Measurements from ENCODE around the gene MYG1. TPM values are rescaled to one million over a fixed set of nuclear protein-coding genes. Genes with fewer than 3 reads are reported as not detected.
"Not testable (repeated sequence)": the region's sequence is repeated elsewhere in the genome, so short reads cannot be mapped to it uniquely, and the experiment has no call there.

MYG1 gene
- total RNA-seq, 1 donor from 2014 or later: 53.2 TPM

- intact Hi-C loops (cut with micrococcal nuclease): loop anchor here (2.0 kb wide), 1 partner anchor 27 kb away; no protein-coding TSS in a partner anchor
Measured at GRCh38 chr12:53325511-53326061, 26.1 kb downstream of the MYG1 start.

GRCh38 chr12:53326460-53327185, 27.1 kb downstream of the MYG1 start:
- intact Hi-C loops (cut with micrococcal nuclease): no loop called here

DNA sequence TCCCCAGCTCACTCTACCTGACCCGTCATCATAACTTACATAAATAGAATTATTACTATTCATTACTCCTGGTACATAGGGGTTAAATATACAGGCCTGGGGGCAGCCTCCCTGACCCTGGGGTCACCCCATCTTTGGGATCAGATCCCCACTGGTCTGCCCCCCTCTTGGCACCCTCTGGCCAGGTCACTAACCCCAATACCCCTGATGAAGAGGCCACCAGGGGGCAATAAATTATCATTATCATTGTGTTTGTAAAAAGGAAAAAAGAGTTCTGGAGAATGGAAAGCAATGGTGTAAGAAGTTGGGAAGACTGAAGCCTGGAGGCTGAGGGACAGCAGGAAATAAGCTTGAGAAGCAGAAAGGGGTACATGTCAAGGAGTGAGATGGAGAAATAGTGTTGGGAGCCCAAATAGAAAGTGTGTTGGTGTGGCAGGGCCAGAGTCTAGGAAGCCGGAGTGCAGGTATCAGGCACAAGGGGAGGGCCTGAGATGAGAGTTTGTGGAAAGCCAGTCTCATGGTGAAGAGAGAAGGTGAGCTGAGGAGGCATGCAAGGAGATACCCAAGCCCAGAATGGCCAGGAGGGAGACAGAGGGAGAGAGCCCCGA, 28.0 kb downstream of the MYG1 start:
- intact Hi-C loops (cut with micrococcal nuclease): no loop called here

DNA sequence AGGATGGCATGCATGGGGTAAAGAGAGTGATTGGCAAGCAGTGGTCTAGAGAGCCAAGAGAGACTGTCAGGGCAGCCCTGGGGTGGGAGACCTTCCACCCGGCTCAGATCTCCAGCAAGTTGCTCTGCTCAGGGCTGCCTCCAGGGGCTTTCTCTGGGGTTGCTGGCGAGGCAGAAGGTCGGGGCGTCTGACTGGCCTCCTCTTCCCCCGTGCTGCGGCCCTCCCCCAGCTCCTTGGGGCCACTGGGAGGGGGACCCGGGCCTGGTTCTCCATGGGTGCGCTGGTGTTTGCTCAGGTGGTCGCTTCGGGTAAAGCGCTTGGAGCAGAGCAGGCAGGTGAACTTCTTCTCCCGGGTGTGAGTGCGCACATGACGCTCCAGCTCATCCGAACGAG, 28.5 kb downstream of the MYG1 start:
- intact Hi-C loops (cut with micrococcal nuclease): no loop called here

GRCh38 chr12:53330671-53331070, 31.2 kb downstream of the MYG1 start:
- intact Hi-C loops (cut with micrococcal nuclease): no loop called here

DNA sequence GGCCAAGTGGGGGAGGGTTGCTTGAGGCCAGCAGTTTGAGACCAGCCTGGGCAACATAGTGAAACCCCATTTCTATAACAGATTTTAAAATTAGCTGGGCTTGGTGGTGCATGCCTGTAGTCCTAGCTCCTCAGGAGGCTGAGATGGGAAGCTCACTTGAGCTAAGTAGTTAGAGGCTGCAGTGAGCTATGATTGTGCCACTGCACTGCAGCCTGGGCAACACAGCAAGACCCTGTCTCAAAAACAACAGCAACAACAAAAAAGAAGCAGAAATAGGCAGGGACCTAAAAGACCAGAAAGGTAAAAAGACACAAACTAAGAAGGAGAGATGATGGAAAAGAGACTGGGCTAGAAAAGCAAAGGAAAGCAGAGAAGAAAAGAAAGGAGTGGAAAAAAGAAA, 32.8 kb downstream of the MYG1 start:
- intact Hi-C loops (cut with micrococcal nuclease): not testable (repeated sequence)

- intact Hi-C loops (cut with micrococcal nuclease): no loop called here
Measured at GRCh38 chr12:53332744-53333143, 33.2 kb downstream of the MYG1 start.

- intact Hi-C loops (cut with micrococcal nuclease): no loop called here
Measured at GRCh38 chr12:53333289-53333688, 33.8 kb downstream of the MYG1 start.

- intact Hi-C loops (cut with micrococcal nuclease): no loop called here
Measured at GRCh38 chr12:53333845-53334244, 34.4 kb downstream of the MYG1 start.

DNA sequence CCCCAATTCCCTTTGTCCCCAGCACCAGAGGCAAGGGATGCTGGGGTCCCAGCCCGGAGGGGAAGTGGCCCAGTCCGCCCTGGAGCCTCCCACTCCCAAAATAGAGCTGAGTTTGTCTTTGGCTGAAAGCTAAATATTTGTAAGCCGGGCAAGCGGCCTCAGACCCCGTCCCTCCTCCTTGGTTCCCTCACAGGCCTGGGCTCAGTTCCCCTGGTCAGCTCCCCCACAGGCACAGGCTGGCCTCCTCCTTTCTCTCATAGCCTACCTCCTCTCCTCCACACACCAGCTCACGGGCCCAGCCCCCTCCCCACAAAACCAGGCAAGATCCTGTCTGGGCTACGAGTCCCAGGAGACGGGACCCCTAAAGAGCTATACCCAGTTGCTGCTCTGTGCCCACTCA, 35.3 kb downstream of the MYG1 start:
- intact Hi-C loops (cut with micrococcal nuclease): no loop called here

DNA sequence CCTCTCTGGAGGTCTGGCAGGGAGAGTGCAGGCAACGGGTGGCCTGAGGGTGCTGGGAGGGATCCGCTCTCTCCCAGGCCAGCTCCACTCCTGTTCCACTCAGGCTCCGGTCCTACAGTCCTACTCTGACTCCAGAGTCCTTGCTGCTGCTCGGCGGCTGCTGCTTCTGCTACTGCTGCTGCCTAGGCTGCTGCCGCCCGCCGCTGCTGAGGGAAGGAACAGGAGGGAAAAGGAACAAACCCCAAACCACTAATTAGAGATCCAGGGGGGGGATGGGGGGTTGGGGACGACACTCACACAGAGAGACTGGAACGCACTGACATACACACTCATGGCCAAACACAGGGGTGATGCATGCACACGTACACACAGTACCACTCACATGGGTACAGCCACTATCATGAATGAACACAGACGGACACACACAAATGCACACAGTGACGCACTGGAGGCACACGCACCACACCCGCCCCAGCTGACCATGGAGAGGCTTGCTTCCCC, 36.7 kb downstream of the MYG1 start, which contains the start of gene SP7:
SP7 (minus strand) TSS at position 174 of the 501 bp plus-strand sequence. CDS start 708 bp downstream, outside the sequence.
- intact Hi-C loops (cut with micrococcal nuclease): no loop called here

DNA sequence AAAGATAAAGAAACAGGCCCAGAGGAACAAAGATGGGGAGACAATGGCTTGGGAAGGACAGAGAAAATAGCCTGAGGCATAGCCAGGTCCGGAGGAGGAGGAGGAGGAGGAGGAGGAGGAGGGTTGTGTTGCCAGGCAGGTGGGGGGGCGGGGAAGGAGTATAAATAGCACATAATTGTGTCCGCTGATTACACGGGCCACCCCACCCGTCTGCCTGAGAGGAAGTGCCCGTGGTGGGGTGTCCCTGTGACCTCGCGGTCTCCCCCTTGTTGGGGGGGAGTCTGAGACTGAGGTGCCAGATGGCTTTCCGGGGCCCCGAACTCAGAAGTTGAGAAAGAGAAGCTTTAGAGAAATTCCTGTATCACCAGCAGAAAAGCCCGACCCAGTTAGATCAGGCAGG, 38.5 kb downstream of the MYG1 start:
- intact Hi-C loops (cut with micrococcal nuclease): no loop called here

DNA sequence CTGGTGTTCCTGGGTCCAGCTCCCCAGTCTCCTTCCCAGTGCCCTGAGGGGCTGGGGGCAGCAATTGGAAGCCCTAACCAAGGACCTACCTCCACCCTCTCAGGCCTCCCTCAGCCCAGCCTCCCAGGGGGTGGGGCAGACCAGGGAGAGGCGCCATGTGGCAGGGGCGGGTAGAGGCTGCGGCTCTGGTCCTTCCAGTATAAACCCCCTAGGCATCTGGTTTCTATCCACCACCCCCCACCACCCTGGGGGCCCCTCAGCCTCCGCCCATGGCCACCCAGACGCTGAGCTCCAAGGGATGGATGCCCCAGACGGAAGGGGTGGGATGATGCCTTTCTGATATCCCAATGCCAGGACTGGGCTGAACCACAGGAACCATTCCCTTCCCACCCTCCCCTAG, 39.4 kb downstream of the MYG1 start:
- intact Hi-C loops (cut with micrococcal nuclease): no loop called here

DNA sequence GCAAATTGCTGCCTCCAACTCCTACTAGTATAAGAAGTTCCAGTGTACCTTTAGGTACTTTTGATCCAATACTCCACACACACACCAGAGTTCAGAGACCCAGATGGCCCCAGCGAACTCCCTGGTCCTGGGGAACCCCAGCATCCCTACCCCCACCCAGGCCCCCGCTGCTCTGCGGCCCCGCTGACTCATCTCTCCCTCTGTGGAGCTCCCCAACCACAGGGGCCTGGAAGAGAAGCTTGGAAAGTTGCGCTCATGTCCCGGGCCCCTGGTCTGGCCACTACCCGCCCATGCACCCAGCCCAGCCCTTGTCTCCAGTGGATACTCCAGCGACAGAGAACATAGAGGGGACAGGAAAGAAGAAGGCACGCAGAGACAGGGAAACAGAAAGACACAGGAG, 40.9 kb downstream of the MYG1 start:
- intact Hi-C loops (cut with micrococcal nuclease): no loop called here

GRCh38 chr12:53343449-53343848, 44.0 kb downstream of the MYG1 start:
- intact Hi-C loops (cut with micrococcal nuclease): no loop called here

GRCh38 chr12:53343969-53344368, 44.5 kb downstream of the MYG1 start:
- intact Hi-C loops (cut with micrococcal nuclease): loop anchor here (2.0 kb wide), 1 partner anchor 77 kb away; no protein-coding TSS in a partner anchor

DNA sequence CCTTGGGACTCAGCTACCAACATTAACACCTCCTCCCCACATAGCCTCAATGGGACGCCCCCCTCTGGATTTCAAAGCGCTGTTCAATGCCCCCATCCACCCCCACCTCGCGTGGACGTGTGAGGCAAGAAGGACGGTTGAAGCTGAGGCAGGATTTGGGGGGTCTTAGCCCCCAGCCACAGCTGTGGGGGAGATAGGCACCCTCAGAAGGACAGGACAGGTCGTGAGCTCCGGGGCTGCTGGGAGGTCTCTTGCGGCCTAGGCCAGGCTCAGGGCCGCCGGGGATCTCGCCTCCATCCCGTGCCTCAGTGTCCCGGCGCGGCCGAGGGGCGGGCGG, 45.0 kb downstream of the MYG1 start:
- intact Hi-C loops (cut with micrococcal nuclease): loop anchor here (2.0 kb wide), 1 partner anchor 76 kb away; no protein-coding TSS in a partner anchor

DNA sequence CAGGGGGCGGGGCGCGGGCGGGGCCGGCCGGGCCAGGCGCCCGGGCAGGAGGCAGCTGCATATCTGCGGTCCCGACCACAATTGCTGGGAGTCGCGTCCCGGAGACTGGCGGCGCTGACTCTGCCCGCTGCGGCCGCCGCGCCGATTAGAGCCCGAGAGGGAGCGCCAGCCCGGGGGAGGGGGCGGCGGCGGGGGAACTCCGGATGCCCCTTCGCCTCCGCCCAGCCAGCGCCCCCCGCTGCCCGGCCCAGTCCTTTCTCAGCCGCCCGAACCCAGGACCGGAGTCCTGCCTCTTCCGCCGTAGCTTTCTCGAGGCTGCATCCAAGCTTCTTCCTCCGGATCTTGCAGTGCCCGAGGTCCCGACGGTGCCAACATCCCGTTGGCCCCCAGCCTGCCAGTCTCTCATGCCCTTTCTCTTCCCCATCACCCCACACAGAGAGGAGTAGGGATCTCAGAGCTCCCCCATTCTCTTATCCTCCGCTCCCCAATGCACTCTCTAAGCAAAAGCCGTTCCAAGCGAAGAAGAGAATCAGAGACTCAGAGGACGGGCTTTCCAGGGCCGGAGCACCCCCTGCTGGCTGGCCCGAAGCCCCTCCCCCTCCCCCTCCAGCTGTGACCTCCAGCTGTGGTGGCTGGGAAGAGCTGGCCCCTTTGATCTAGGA, 45.5 kb downstream of the MYG1 start:
- intact Hi-C loops (cut with micrococcal nuclease): loop anchor here (1.0 to 2.0 kb wide), 5 partner anchors 21 to 186 kb away; partner anchors contain the start of gene PFDN5

DNA sequence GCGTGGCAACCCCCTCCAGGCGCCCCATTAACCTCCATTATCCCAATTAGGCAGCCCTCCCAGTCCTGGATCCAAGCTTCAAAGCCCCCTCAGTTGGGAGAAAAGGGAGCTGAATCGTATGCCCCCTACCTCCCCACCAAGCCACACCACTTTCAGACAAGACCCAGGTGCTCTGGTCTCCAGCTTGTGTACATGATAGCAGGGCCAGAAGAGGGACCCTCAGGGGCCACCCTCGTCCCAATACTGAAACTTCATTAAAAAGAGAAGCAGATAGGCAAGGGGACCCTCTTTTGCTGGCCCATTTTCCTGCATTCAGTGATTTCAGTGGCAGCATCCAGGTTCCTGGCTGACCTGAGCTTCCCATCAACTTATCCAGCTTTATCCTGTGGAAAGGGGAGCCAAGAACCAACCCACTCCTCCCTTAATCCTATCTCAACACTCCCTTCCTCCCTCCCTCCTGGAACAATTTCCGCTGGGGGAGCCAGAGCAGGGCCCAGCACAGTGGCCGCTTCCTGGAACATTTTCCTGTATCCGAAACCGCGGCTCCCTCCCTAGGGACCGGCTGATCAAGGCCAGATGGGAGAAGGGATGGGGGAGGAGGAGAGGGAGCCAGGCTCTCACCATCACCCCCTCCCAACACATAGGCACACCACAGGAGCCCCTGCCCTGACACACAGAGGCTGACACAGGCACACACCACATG, 46.1 kb downstream of the MYG1 start:
- intact Hi-C loops (cut with micrococcal nuclease): loop anchor here (1.0 to 2.0 kb wide), 5 partner anchors 21 to 186 kb away; partner anchors contain the start of gene PFDN5

DNA sequence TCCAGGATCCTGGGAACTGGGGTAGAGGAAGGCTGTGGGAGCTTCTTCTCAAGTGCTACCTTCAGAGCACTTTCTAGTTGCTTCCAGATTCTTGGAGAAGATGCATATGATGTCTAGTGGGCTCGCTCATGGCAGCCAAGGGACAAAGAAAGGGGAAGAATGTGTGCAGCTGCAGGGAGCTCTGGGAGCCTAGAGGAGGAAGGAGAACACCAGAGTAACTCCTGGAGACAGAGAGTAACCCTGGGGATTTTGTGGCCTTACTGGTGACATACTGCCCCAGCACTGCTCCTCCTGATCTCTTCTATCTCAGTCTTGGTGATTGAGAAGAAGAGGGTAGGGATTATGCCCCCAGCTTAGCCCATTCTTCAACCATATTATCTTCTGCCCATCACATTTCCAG, 47.0 kb downstream of the MYG1 start:
- intact Hi-C loops (cut with micrococcal nuclease): no loop called here

DNA sequence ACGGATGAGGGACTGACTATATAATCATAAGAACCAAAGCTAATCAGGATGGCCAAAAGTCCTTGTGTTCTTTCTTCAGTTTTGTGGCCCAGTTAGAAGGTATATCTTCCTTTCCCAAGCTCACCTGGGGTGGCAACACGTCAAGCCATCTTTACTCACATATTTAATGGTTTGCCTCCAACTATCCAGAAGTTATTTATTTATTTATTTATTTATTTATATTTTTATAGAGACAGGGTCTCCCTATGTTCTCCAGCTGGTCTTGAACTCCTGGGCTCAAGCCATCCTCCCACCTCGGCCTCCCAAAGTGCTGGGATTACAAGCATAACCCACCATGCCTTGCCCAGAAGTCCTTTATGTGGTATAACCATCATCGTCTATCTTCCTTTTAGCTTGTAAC, 48.4 kb downstream of the MYG1 start:
- intact Hi-C loops (cut with micrococcal nuclease): no loop called here

Data from T-helper 1 cell treated with Interleukin-12 subunit alpha and Interleukin-12 subunit beta and Interleukin-4 antibody, amounts not matched to agents 30 ng/mL and 1 ng/mL, for 36 hours (primary cell).